ENCODE data around the gene RMND5A.
"Not testable (repeated sequence)": the region's sequence is repeated elsewhere in the genome, so short reads cannot be mapped to it uniquely, and the experiment has no call there.

RMND5A gene

DNA sequence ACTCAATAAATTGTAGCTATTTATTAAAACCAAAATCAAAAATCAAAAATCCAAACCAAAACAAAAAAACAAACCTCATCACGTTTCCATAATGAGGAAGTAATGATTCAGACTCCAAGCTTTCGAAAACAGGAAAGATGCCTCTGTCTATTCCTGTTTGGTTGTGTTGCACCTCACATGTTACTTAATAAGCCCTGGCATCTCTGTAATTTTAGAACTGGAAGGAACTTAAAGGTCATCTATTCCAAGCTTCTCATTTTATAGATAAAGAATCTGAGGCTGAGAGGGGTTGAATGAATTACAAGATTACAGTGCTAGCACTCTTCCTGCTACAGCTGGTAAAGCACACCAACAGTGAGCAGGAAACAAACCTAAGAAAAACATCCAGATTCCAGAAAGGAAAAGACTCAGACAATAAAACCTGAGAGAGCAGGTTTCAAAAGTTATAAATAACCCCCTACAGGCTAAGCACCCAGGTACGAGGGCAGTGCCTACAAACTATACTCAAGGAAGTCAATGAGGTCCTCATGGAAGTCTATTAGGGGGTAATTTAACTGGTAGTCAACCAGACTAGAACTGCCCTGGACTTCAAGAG lies 5.4 kb upstream of the RMND5A start:
- DNase-seq (ENCODE audit: low read depth, low spot score) = not testable (repeated sequence)

DNA sequence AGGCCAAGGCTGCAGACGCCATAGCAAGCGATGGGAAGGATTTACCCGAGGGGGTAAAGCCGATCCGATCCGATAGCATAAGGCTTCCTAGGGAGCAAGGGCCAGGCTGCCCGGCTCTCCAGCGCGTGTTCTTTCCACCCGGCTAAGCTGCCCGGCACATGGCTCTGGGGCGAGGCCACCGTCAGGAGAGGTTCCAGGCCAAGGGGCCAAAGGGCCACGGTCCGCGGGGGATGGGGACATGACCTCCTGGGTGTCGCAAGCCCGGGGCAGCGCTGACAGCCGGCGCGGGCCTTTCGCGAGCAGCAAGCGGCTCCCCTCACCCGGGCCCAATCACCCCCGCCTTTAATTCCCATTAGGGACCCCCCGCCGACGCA lies 841 bp upstream of the RMND5A start:
- DNase-seq (ENCODE audit: low read depth, low spot score) = not testable (repeated sequence)

DNA sequence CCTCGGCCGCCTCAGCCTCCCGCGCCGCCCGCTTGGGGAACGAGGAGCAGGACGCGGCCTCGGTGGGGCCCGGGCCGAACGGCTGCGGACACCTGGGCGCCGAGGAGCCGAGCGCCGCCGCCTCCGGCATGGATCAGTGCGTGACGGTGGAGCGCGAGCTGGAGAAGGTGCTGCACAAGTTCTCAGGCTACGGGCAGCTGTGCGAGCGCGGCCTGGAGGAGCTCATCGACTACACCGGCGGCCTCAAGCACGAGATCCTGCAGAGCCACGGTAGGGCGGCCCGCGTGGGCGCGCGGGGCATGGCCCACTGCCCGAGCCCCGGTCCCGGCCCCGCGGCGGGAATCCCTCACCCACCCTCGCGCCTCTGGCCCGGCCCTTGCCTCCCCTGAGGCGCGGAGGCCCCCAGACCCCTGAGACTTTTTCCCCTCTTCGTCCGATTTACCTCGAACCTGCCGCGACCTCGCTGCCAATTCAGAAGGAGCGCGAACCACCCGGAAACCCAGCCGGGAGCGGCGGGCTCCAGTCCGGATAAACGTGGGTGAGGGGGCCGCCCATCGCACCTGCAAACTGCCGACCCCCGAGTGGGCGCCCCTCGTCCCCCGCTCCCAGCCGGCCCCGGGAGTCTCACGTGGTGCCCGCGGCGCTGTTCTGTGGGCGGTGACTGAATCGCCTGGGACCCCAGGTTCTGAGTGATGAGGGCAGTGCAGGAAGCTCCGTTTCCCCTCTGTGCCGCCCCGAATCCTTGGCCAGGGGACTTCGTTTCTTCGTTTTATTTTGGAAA lies 639 bp downstream of the RMND5A start:
- DNase-seq (ENCODE audit: low read depth, low spot score) = not testable (repeated sequence)

DNA sequence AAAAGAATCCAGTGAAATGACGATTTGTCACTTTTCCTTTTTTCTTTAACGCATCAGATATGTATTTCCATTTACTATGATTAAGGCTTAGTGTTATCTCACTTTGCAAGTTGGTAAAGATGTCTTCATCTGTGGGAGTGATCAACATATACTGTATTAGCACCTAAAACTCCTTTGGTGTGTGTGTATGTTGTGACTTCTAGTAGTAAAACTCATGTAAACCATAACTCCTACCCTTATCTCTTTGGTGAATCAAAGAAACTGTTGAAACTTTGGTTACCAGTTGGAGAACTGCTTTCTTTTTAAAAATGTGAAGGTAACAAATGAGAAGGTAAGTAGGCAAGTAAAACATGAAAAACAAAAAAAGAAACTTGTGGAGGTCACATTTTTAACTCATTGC lies 5.6 kb downstream of the RMND5A start:
- not testable (repeated sequence) for DNase-seq (ENCODE audit: low read depth, low spot score)

DNA sequence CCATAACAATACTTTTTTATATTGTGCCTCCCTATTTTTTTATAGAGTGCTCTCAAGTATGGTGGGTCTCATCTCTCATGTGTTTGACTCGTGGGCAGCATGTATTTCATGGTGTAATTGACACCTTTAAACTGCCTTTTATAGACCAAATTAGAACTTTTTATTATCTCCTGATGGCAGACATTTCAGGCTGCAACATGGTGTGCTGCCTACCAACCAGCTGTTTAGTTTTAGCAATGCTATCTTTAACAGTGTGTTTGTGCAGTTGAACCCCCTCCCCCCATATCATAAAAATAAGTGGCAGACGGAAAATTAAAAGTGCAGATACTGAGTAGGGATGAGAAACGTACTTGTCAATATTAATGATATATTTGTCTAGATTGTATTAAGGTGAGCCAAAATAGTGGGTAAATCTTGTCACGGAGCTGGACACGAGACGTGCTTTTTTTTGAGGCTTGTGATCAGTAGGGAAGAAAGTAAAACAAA lies 12.0 kb downstream of the RMND5A start:
- not testable (repeated sequence) for DNase-seq (ENCODE audit: low read depth, low spot score)

DNA sequence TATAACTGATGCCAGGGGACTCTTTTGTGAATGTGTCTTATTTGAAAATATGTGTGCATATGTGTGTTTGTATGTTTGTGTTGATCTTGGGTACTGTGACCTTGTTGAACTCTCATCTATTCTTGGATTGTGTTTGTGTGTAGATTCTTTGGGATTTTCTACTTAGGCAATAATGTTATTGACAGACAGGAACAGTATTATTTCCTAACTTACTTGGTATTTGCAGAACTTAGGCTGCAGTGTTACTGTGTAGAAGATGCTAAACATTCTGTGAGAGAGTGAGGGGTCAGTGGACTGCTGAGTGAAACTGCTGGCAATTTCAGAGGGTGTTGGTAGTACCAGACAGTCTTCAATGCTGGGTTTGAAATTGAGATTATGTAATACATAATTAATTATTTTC lies 12.7 kb downstream of the RMND5A start:
- DNase-seq (ENCODE audit: low read depth, low spot score) = not testable (repeated sequence)

DNA sequence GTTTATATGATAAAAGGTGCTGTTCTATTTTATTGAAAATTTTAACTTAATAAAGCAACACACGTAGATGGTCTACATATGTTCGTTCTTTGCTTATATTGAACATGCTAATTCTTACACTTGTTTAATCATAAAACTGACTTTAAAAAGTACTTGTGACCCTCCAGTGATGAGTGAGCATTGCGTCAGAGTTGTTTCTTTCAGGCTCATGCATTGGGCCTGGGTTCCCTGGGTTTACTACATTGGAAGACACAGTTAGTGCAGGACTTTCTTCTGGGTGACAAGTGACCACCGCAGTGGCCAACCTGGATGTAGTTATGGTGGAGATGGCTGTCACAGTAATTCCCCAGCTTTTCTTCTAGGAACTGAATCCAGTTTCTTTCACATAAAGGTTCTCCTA lies 13.4 kb downstream of the RMND5A start:
- DNase-seq (ENCODE audit: low read depth, low spot score) = not testable (repeated sequence)

DNA sequence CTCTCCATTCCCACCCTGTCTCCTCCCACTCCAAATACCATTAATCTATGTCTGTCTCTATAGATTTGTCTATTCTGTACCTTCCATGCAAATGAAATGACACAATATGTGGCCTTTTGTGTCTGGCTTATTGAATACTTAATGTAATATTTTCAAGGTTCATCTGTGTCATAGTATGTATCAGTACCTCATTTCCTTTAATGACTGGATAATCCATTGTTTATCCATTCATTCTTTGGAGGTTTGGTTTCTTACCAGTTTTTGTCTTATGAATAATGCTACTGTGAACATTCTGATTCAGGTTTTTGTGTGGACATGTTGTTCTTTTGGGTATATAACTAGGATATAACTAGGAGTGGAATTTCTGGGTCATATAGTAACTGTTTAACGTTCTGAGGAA lies 14.8 kb downstream of the RMND5A start:
- DNase-seq (ENCODE audit: low read depth, low spot score) = not testable (repeated sequence)

DNA sequence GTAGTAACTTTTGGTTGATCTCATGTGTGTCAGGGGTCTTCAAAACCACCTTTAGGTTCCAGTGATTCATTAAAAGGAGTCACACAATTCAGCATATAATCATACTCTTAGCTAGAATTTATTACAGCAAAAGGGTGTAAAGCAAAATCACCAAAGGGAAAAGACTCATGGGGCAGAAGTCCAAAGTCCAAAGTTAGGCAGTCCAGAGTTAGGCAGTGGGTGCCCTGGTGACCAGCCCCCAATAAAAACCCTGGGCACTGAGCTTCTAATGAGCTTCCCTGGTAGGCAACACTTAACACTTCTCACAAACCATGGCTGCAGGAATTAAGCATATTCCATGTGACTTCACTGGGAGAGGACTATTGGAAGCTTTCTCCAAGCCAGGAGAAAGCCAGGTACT lies 19.4 kb downstream of the RMND5A start:
- not testable (repeated sequence) for DNase-seq (ENCODE audit: low read depth, low spot score)

DNA sequence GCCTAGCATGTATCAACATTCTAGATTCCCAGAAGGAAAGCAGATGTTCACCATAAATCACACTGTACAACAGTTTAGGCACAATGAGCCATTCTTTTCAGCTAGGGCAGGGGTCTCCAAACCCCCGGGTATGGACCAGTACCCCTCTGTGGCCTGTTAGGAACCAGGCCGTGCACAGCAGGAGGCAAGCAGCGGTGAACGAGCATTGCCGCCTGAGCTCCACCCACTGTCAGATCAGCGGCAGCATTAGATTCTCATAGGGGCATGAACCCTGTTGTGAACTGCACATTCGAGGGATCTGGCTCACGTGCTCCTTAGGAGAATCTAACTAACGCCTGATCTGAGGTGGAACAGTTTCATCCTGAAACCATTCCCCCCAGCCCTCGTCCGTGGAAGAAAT lies 19.8 kb downstream of the RMND5A start:
- not testable (repeated sequence) for DNase-seq (ENCODE audit: low read depth, low spot score)

DNA sequence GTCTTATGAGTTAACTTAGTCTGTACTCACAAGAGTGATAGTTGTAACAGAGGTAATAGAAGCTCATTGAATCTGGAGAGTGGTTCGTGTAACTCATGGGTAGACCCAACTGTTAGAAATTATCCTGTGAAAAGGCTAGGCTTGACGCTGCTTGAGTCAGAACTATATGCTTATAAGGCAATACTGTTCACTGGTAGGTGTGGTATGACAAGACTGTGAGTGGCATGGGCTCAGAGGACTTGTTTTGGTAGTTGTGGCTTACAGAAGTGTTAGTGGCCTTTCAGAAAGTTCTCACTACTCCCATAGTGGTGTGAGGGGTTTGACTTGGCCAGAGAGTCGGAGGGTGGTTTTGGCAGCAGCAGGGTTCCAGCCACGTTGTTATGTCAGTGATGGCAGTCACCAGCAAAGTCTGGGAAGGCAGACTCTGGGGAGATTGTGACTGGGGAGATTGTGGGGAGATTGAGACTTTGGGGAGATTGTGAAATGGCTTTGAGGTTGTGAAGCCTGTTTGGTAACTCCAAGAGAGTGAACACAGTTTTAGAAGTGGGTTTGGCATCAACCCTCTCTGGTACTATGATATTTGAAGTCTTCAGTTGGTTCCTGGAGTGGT lies 21.9 kb downstream of the RMND5A start:
- not testable (repeated sequence) for DNase-seq (ENCODE audit: low read depth, low spot score)

DNA sequence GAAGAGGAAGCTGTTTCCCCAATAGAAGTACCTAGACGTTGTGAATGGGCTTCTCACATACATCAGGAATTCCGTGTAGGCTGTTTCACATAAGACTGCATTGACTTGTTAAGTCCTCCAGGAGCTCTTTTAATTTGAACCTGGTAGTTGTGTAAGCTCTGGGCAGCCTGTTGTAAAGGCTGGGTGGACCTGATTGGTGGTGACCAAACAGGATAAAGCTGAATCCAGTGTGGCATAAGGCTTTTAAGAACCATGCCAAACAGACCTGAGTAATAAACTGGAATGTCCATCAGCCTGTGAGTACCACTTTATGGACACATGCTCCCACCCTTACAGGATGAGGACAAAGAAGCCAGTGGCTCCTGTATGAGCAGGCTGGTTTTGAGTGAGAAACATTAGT lies 24.1 kb downstream of the RMND5A start:
- DNase-seq (ENCODE audit: low read depth, low spot score) = no peak

DNA sequence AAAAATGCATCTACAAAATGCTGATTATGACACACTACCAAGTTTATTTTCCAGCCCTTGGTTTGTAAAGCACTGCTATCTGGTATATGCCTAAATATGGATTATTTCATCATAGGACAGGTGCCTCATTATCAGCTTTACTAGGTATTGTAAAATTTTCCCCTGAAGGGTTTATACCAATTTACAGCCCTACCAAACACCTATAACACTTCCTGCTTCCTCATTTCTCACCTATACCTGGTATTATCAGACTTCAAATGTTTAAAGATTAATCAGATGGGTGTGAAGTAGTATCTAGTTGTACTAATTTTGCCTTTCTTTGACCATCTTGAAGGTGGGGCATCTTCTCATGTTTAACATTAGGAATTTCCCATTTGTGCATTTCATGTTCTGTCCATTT lies 26.8 kb downstream of the RMND5A start:
- no peak for DNase-seq (ENCODE audit: low read depth, low spot score)

DNA sequence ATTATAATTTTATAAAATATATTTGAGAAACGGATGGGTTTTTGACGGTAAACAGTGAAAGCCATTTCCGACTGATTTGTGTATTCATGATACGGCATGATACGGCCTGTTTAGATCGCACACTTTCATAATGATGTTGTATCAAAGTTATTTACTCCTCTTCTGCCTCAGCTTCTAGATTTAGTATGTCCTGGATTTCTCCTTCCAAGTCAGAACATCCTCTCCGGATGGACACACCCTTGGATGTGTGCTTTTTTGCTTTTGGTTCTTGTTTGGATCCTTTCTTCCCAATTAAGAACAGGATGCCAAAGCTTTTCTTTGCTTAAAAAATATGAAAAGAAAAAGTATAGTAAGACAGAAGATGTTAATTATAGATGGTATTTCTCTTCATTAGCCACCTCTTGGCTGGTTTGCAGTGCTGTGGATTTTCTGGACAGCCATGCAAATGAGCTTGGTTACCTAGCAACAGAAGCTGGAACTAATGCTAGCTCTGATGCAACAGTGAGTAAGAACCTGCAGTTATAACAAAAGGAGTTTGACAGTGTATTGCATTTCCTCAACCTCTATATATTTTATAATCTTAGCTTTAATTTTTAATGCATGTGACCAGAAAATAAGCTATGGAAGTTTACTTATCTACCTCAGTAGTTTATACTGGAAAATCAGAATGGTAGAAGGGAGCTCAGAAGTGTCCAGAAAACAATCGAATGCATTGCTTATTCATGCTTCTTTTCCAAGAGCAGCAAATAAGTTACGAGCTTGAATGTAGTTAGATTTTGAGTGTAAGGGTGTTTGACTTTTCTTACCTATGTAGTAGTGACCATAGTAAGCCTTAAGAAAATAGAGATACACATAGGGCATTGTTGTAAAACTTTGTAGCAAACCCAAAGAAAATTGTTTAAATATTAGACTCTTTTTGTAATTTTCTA lies 27.9 kb downstream of the RMND5A start:
- no peak for DNase-seq (ENCODE audit: low read depth, low spot score)

DNA sequence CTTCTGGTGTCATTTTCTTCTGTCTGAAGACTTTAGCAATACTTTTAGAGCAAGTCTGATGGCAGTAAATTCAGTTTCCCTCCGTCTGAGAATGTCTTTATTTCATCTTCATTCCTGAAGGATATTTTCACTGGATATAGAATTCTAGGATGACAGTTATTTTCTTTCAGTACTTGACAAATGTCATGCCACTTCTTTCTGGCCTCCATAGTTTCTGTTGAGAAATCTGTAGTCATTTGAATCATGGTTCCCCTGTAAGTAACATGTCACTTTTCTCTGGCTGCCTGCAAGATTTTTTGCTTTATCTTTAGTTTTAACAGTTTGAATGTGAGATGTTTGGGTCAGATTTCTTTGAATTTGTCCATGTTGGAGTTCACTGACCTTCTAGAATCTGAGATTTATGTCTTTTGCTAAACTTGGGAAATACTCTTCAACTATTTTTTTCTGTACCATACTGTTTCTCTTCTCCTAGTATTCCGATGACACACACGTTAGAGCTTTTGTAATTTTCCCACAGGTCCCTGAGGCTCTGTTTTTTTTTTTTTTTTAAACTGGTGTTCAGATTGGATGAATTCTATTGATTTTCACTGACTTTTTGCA lies 30.2 kb downstream of the RMND5A start:
- DNase-seq (ENCODE audit: low read depth, low spot score) = no peak

DNA sequence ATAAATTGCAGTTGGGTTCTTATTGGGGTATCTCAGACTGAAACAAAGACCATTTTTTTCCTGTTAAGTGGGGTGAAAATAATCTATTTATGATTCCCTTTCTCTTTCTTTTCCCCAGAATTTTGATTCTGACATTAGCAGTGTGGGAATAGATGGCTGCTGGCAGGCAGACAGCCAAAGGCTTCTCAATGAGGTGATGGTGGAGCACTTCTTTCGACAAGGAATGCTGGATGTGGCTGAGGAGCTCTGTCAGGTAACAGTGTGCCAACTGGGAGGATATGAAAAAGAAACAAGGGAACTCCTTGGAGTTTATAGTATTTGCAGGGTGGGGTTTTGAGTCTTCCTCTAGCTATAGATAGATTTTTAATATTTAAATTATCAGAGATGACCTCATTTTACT lies 31.7 kb downstream of the RMND5A start:
- no peak for DNase-seq (ENCODE audit: low read depth, low spot score)

DNA sequence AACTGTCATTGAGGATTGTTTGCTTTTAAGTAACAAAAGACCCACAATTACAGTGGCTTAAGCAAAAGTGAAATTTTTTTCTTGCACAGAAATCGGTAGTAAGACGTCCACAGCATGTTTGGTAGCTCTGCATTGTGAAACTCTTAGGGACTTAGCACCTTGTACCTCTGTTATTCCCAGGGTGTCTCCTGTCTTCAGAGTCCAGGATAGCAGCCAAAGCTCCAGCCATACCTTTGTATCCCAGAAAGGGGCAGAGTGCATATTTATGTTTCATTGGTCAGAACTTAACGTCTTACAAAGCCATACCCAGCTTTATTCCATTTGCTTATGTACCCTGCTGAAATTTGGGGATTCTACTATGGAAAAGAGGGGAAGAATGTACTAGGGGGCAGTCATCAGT lies 32.8 kb downstream of the RMND5A start:
- no peak for DNase-seq (ENCODE audit: low read depth, low spot score)

DNA sequence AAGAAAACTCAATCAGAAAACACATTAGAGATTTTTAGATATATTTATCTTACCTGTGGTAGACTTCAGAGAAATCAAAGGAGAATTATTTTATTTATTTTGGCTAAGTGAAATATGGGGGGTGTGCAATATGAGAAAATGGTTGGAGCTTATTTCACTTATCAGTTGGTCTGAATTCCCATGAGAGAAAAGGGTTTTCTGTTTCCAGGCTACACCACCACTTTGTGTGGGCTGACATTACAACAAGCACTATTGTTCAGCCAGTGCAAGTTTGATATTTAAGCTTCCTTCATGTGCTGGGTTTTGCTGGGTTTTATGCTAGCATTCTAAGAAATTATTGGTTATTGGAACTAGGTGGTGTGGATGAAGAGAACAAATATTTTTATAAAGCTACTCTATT lies 33.5 kb downstream of the RMND5A start:
- DNase-seq (ENCODE audit: low read depth, low spot score) = no peak

DNA sequence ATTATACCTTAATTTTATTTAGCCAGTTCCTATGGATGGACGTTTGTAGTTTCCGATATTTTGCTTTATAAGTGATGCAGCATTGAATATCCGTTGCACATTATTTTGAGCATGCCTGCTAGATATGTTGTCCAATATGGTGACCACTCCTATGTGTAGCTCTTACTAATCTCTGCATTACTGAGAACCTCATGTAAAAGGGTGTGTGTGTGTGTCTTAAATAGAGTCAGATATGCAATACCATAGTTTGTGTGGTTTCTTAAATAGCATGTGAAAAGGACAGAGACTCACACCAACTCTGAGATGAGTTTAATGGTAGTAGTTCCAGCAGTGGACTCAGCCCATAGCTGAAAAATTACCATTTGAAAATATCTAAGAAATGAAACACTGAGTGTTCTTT lies 38.3 kb downstream of the RMND5A start:
- DNase-seq (ENCODE audit: low read depth, low spot score) = no peak

DNA sequence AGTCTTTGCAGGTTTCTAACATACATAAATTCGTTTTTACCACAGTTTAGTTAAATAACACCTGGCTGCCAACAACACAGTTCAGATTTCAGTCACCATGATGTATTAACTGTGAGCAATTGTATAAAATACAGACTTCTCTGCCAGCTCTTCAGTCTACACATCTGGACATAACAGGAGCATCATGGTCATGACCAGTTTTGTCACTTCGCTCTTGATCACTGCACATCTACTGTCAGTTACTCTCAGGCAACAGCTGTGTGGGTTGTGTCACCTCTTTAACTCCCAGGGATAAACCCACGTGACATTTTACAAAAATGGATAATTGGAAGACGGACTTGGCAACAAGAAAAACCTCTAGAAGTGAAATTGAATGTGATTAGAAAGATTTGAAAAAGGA lies 40.3 kb downstream of the RMND5A start:
- DNase-seq (ENCODE audit: low read depth, low spot score) = no peak

DNA sequence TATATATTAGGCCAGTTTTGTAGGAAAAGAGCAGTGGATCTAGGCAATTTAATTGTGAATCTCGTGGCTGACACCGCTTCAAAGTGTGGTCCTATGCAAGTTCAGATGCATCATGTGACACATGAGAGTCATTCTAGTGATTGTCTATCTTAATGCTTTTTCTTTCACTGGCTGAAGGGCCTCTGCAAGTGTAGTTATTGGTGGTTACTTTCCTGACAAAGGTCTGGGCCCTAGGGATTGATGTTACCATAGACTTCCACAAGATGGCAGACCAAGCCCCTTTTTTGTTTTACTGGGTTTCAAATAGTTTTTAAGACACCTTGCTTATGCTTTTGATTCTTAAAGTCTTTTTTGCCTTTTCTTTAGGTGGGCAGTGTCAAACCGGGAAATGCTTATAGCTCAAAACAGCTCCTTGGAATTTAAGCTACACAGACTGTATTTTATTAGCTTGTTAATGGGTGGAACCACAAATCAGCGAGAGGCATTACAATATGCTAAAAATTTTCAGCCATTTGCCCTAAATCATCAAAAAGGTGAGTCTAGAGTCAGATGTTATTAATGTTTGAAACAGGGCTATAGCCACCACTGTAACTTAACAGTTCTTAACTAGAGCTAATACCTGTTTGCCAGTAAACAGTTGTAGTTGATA lies 44.7 kb downstream of the RMND5A start:
- no peak for DNase-seq (ENCODE audit: low read depth, low spot score)

Measured in brain pericyte (primary cell).